MM.1S (cell line): ENCODE measurements around the gene WDR45B.

Source experiments
- DNase-seq: peaks from one replicate; pipeline ENCODE4 v3.0.0-alpha.2; 2015
- H2AFZ ChIP-seq: fragments of 300-600 bp; sonication (generic); 2 replicates; pipeline ENCODE4 v1.6.0; 2016; ENCODE audit warnings: antibody characterized with exemption, low read length
- H3F3A ChIP-seq: fragments of 300-600 bp; sonication (generic); 2 replicates; pipeline ENCODE4 v1.6.1; 2016; ENCODE audit warnings: mild to moderate bottlenecking, antibody characterized with exemption, low read length, moderate library complexity, mixed read lengths; ENCODE audit not compliant: insufficient read depth
- H3K27ac ChIP-seq: fragments of 300-600 bp; sonication (generic); 2 replicates; pipeline ENCODE4 v1.5.1; 2016; ENCODE audit warnings: mild to moderate bottlenecking, low read length
- H3K27me3 ChIP-seq: fragments of 300-600 bp; sonication (generic); replicated peaks from 2 replicates; pipeline ENCODE4 v1.6.0; 2016; ENCODE audit warnings: low read length; ENCODE audit not compliant: insufficient read depth
- H3K36me3 ChIP-seq: fragments of 300-600 bp; sonication (generic); replicated peaks from 2 replicates; pipeline ENCODE4 v1.6.1; 2016; ENCODE audit warnings: mild to moderate bottlenecking, low read length, mixed read lengths; ENCODE audit not compliant: insufficient read depth
- H3K4me1 ChIP-seq: fragments of 300-600 bp; sonication (generic); 2 replicates; pipeline ENCODE4 v1.6.1; 2016; ENCODE audit warnings: low read length, mixed read lengths
- H3K4me2 ChIP-seq: fragments of 300-600 bp; sonication (generic); 2 replicates; pipeline ENCODE4 v1.6.0; 2016; ENCODE audit warnings: low read depth, low read length
- H3K4me3 ChIP-seq: fragments of 300-600 bp; sonication (generic); 2 replicates; pipeline ENCODE4 v1.5.1; 2016; ENCODE audit warnings: low read length, mixed read lengths
- H3K79me2 ChIP-seq: fragments of 300-600 bp; sonication (generic); 2 replicates; pipeline ENCODE4 v1.6.1; 2016; ENCODE audit warnings: mixed run types, low read length, mixed read lengths
- H3K9ac ChIP-seq: fragments of 300-600 bp; sonication (generic); 2 replicates; pipeline ENCODE4 v1.6.1; 2016; ENCODE audit warnings: low read length, mixed read lengths
- H3K9me2 ChIP-seq: fragments of 300-600 bp; sonication (generic); replicated peaks from 2 replicates; pipeline ENCODE4 v1.6.1; 2016; ENCODE audit warnings: mild to moderate bottlenecking, low read length, mixed read lengths; ENCODE audit not compliant: insufficient read depth
- H3K9me3 ChIP-seq: fragments of 300-600 bp; sonication (generic); replicated peaks from 2 replicates; pipeline ENCODE4 v1.6.1; 2016; ENCODE audit warnings: mild to moderate bottlenecking, low read length, mixed read lengths; ENCODE audit not compliant: insufficient read depth
- H4K20me1 ChIP-seq: fragments of 300-600 bp; sonication (generic); 2 replicates; pipeline ENCODE4 v1.6.1; 2016; ENCODE audit warnings: mild to moderate bottlenecking, low read length, moderate library complexity, mixed read lengths; ENCODE audit not compliant: insufficient read depth
- CTCF ChIP-seq: fragments of 300-600 bp; sonication (generic); IDR thresholded peaks from 2 replicates; pipeline ENCODE4 v1.5.1; 2016; ENCODE audit warnings: antibody characterized with exemption, low read length, mixed read lengths
- EZH2 ChIP-seq: fragments of 300-600 bp; sonication (generic); optimal IDR thresholded peaks from 2 replicates; pipeline ENCODE3; 2017; ENCODE audit warnings: low read depth, mild to moderate bottlenecking, antibody characterized with exemption, low read length, mixed read lengths
- EZH2phosphoT487 ChIP-seq: fragments of 300-600 bp; sonication (generic); IDR thresholded peaks from 2 replicates; pipeline ENCODE4 v1.6.1; 2018; ENCODE audit warnings: antibody characterized with exemption, low read length

Gene WDR45B

GRCh38 chr17:82648165-82648668 lies at the start of gene WDR45B:
WDR45B (minus strand) TSS chr17:82648444; CDS start chr17:82648340, 104 bp downstream.
- H3K79me2 ChIP-seq: peaks cover 49% of the 10 kb centered on the region
- 0 out of 2 replicates have a peak, but pooled peaks cover 5% of the 10 kb centered on the region for H3F3A ChIP-seq
- H3K36me3 ChIP-seq: no peaks in the 10 kb centered on the region
- H3K27ac ChIP-seq: peak within 1 kb of the TSS; percentile 86
- H3K4me2 ChIP-seq: peak within 1 kb of the TSS; percentile 98
- peak within 1 kb of the TSS; percentile 90 for H3K4me3 ChIP-seq
- no peak for TF ChIP-seq EZH2
- no peak for TF ChIP-seq EZH2phosphoT487
- no peak for TF ChIP-seq CTCF
- no peaks in the 10 kb centered on the region for H3K9me3 ChIP-seq
- peak; percentile 97 for DNase-seq
- H4K20me1 ChIP-seq: peaks cover 5% of the 10 kb centered on the region; the same call in 1 of the 2 replicates
- no peaks in the 10 kb centered on the region for H3K9me2 ChIP-seq
- peak within 1 kb of the TSS; percentile 92 for H3K9ac ChIP-seq
- peak within 1 kb of the TSS; percentile 54 for H2AFZ ChIP-seq
- no peaks in the 10 kb centered on the region for H3K27me3 ChIP-seq
- H3K4me1 ChIP-seq: no peaks in the 10 kb centered on the region

- H3K27me3 ChIP-seq: no peaks in the 10 kb centered on the region
- H2AFZ ChIP-seq: no peak overlapping the region
- peaks cover 10% of the 10 kb centered on the region; the same call in 1 of the 2 replicates for H3K79me2 ChIP-seq
- H3K36me3 ChIP-seq: no peaks in the 10 kb centered on the region
- peak overlapping the region; percentile 53; the same call in 1 of the 2 replicates for H3K4me3 ChIP-seq
- no peak overlapping the region for H3K27ac ChIP-seq
- no peaks in the 10 kb centered on the region for H4K20me1 ChIP-seq
- H3K9me3 ChIP-seq: no peaks in the 10 kb centered on the region
- no peaks in the 10 kb centered on the region for H3K9me2 ChIP-seq
- no peak overlapping the region for H3K9ac ChIP-seq
- DNase-seq: no peak
- H3K4me1 ChIP-seq: peaks cover 4% of the 10 kb centered on the region; the same call in 1 of the 2 replicates
- H3F3A ChIP-seq: no peaks in the 10 kb centered on the region
- peak overlapping the region; percentile 65 for H3K4me2 ChIP-seq
- TF ChIP-seq EZH2phosphoT487: no peak
- no peak for TF ChIP-seq EZH2
- no peak for TF ChIP-seq CTCF
Measured at GRCh38 chr17:82697808-82698064, 49.5 kb upstream of the WDR45B start.

GRCh38 chr17:82696916-82697807 lies 48.9 kb upstream of the WDR45B start:
- Histone ChIP-seq H3F3A (no peaks in the 10 kb centered on the region), H3K27ac (no peak overlapping the region), H3K9ac (no peak overlapping the region), H3K4me2 (peak overlapping the region; percentile 65), H3K9me3 (no peaks in the 10 kb centered on the region), H3K9me2 (no peaks in the 10 kb centered on the region), H2AFZ (no peak overlapping the region), H3K4me1 (peaks cover 4% of the 10 kb centered on the region; the same call in 1 of the 2 replicates), H3K27me3 (no peaks in the 10 kb centered on the region), H3K4me3 (peak overlapping the region; percentile 53; the same call in 1 of the 2 replicates), H3K36me3 (no peaks in the 10 kb centered on the region), H4K20me1 (no peaks in the 10 kb centered on the region), H3K79me2 (peaks cover 10% of the 10 kb centered on the region; the same call in 1 of the 2 replicates)
- TF ChIP-seq EZH2 (no peak), CTCF (no peak), EZH2phosphoT487 (no peak)
- DNase-seq: no peak
